Suprapubic skin (tissue), 4 donors: ENCODE measurements around the gene WDR74. TPM values are rescaled to one million over a fixed set of nuclear protein-coding genes. Genes with fewer than 3 reads are reported as not detected.
A peak's percentile ranks its signal among the peaks of the same experiment; 100 is the strongest.
"Not testable (repeated sequence)": the region's sequence is repeated elsewhere in the genome, so short reads cannot be mapped to it uniquely, and the experiment has no call there.

Experiments
- DNase-seq, 2 donors: peaks; one replicate each; pipeline ENCODE4 v3.0.0-alpha.2; 2019; ENCODE audit warnings: low spot score in 2 of 2
- H3K27ac ChIP-seq: fragments of 200-600 bp; sonication (generic); one replicate; pipeline ENCODE4 v1.5.1; 2019
- H3K27me3 ChIP-seq: fragments of 200-600 bp; sonication (generic); one replicate; pipeline ENCODE4 v1.5.1; 2019
- H3K36me3 ChIP-seq: fragments of 200-600 bp; sonication (generic); one replicate; pipeline ENCODE4 v1.5.1; 2019
- H3K4me1 ChIP-seq: fragments of 200-600 bp; sonication (generic); one replicate; pipeline ENCODE4 v1.5.1; 2019
- H3K4me3 ChIP-seq: fragments of 200-600 bp; sonication (generic); one replicate; pipeline ENCODE4 v1.5.1; 2019; ENCODE audit warnings: mild to moderate bottlenecking
- H3K9me3 ChIP-seq: fragments of 200-600 bp; sonication (generic); one replicate; pipeline ENCODE4 v1.5.1; 2019
- CTCF ChIP-seq, 2 donors: fragments of 200-600 bp in 1 of 2; fragments of 450-650 bp in 1 of 2; sonication (generic) in 1 of 2; IDR thresholded peaks; one replicate each; pipeline ENCODE4 v1.5.1; 2016 to 2019; ENCODE audit warnings: antibody characterized with exemption in 2 of 2, mild to moderate bottlenecking in 1 of 2, moderate library complexity in 1 of 2
- EP300 ChIP-seq: sonication (generic); formaldehyde crosslinking; IDR thresholded peaks from one replicate; pipeline ENCODE4 v1.6.1; 2017; ENCODE audit warnings: antibody characterized with exemption
- POLR2A ChIP-seq, 2 donors: fragments of 450-650 bp; IDR thresholded peaks; one replicate each; pipeline ENCODE4 v1.6.1; 2017; ENCODE audit warnings: antibody characterized with exemption in 2 of 2, mild to moderate bottlenecking in 2 of 2, moderate library complexity in 2 of 2
- POLR2AphosphoS5 ChIP-seq, 3 donors: sonication (generic); formaldehyde crosslinking; IDR thresholded peaks; one replicate each; pipeline ENCODE4 v1.6.1; 2017; ENCODE audit warnings: antibody characterized with exemption in 3 of 3
- WGBS: methylation state at CpG from one replicate; pipeline ENCODE4 v1.1.5; 2018; 5-methylcytosine and 5-hydroxymethylcytosine counted together
- total RNA-seq, 4 donors: library from RNA; depleted of rRNA; stranded (reverse); fragments of >200 nt; gene quantifications; one replicate each; pipeline ENCODE4 v1.1.0, GENCODE V29; 2016

Gene WDR74
- total RNA-seq, 4 donors from 2014 or later: 63.3 to 79.8 (median 70.3) TPM

DNA sequence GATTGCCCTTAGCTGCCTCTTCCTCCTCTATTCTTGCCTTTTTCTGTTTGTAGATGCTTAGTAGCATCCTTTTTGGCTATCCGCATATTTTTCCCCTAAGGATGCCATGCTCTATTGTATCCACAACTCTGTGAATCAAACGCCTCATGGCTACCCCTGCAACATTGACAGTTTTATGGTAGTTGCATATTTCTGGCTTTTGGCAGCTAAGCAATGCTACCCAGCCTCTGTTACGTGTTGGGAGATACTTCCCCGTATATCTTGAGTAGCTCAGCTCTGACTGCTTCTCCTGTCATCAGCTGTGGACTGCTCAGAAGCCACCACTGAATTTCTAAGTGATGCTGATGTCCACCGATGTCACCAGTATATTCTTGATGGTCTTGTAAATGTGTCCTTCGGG lies 26.2 kb upstream of the WDR74 start:
- 68% methylated on average over 6 of the region's 6 CpGs for WGBS
- no peak for TF ChIP-seq EP300
- TF ChIP-seq POLR2A (IDR thresholded peaks at IDR 0.05): no peak
- no peak for TF ChIP-seq POLR2AphosphoS5 (IDR thresholded peaks at IDR 0.05)
- no peak for TF ChIP-seq CTCF (IDR thresholded peaks at IDR 0.05)
- Histone ChIP-seq H3K4me1 (peaks cover 9% of the 10 kb centered on the region), H3K27me3 (no peaks in the 10 kb centered on the region), H3K9me3 (no peaks in the 10 kb centered on the region), H3K36me3 (no peaks in the 10 kb centered on the region), H3K27ac (no peak overlapping the region), H3K4me3 (no peak overlapping the region)
- DNase-seq: no peak

DNA sequence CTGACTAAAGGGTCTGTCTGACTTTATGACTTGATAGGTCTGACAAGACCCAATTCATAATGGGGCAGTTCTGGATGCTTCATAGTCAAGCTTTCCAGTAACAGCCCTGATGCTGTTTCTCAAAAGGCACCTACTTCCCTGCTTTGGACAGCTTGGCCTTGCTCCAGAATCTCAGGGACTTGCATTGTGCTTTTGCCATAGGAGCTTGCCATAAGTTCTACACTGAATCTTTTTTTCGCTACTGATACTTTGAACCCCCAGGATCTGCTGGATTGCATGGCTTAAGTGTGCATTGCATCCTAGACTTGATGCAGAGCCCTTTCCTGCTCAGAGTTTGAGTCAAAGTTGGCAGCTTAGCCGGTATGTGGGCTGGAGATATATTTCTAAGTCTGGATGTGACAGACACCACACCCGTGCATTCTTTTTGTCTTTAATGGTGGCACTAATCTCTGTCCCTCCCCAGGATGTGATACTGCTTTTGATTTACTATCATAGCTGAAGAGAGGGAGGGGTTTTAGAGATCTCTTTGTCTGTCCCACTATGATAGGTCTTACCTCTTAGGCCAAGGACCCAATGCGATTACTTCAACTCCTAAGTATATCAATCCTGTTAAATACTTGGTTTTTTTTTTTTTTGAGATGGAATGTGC lies 24.4 kb upstream of the WDR74 start:
- TF ChIP-seq EP300: no peak
- no peak for TF ChIP-seq POLR2A (IDR thresholded peaks at IDR 0.05)
- TF ChIP-seq CTCF (IDR thresholded peaks at IDR 0.05): no peak
- TF ChIP-seq POLR2AphosphoS5 (IDR thresholded peaks at IDR 0.05): no peak
- Histone ChIP-seq H3K36me3 (no peaks in the 10 kb centered on the region), H3K9me3 (no peaks in the 10 kb centered on the region), H3K27ac (no peak overlapping the region), H3K27me3 (no peaks in the 10 kb centered on the region), H3K4me3 (no peak overlapping the region), H3K4me1 (peaks cover 9% of the 10 kb centered on the region)
- 44% methylated on average over 4 of the region's 4 CpGs for WGBS
- no peak for DNase-seq

GRCh38 chr11:62861564-62862192 lies 22.3 kb upstream of the WDR74 start:
- H3K36me3 ChIP-seq, H3K27ac ChIP-seq, H3K9me3 ChIP-seq, H3K4me3 ChIP-seq, DNase-seq, H3K27me3 ChIP-seq: not testable (repeated sequence)
- peaks cover 23% of the 10 kb centered on the region for H3K4me1 ChIP-seq
- 93% methylated on average over 16 of the region's 16 CpGs for WGBS

- H3K27ac ChIP-seq: no peak overlapping the region
Measured at GRCh38 chr11:62860835-62861563, 21.6 kb upstream of the WDR74 start.

GRCh38 chr11:62859281-62859703 lies 19.9 kb upstream of the WDR74 start:
- not testable (repeated sequence) for H3K4me3 ChIP-seq, H3K27ac ChIP-seq, DNase-seq, H3K36me3 ChIP-seq, H3K27me3 ChIP-seq, H3K9me3 ChIP-seq
- 60% methylated on average over 8 of the region's 8 CpGs for WGBS
- H3K4me1 ChIP-seq: peaks cover 39% of the 10 kb centered on the region

More at GRCh38 chr11:62860835-62861563, 21.6 kb upstream of the WDR74 start:
- 70% methylated on average over 5 of the region's 5 CpGs for WGBS
- no peak overlapping the region for H3K4me3 ChIP-seq
- no peaks in the 10 kb centered on the region for H3K36me3 ChIP-seq
- no peak for DNase-seq
- no peaks in the 10 kb centered on the region for H3K27me3 ChIP-seq
- H3K9me3 ChIP-seq: no peaks in the 10 kb centered on the region
- peaks cover 29% of the 10 kb centered on the region for H3K4me1 ChIP-seq
- TF ChIP-seq CTCF (IDR thresholded peaks at IDR 0.05) (no peak), POLR2AphosphoS5 (IDR thresholded peaks at IDR 0.05) (no peak), EP300 (no peak), POLR2A (IDR thresholded peaks at IDR 0.05) (no peak)

- no peak for DNase-seq
- H3K4me1 ChIP-seq: peaks cover 46% of the 10 kb centered on the region
- no peaks in the 10 kb centered on the region for H3K27me3 ChIP-seq
- H3K36me3 ChIP-seq: peaks cover 11% of the 10 kb centered on the region
- no peaks in the 10 kb centered on the region for H3K9me3 ChIP-seq
- TF ChIP-seq EP300 (no peak), POLR2AphosphoS5 (IDR thresholded peaks at IDR 0.05) (no peak), CTCF (IDR thresholded peaks at IDR 0.05) (no peak), POLR2A (IDR thresholded peaks at IDR 0.05) (no peak)
- 55% methylated on average over 7 of the region's 7 CpGs for WGBS
- H3K4me3 ChIP-seq: no peak overlapping the region
- H3K27ac ChIP-seq: peak overlapping the region; percentile 26
Measured at GRCh38 chr11:62858201-62858600, 18.8 kb upstream of the WDR74 start.
